ENCODE data around the gene ADAMTS19. TPM values are rescaled to one million over a fixed set of nuclear protein-coding genes. Genes with fewer than 3 reads are reported as not detected.

ADAMTS19 gene
- total and polyA plus RNA-seq, 2 of the 8 experiments (the other 6 are each of a cell fraction or from before 2014, with no cell fraction given): 17.3 to 28.8 TPM

- no peak for TF ChIP-seq CHD7 (IDR thresholded peaks at IDR 0.05; ENCODE audit: insufficient replicate concordance, low read length)
- no peak for TF ChIP-seq EZH2 (IDR thresholded peaks at IDR 0.05; ENCODE audit: low read depth, low read length, severe bottlenecking)
- TF ChIP-seq TBP (IDR thresholded peaks at IDR 0.05; ENCODE audit: low read depth, low read length): no peak
- no peak for TF ChIP-seq EGR1 (IDR thresholded peaks at IDR 0.05; ENCODE audit: borderline replicate concordance, low read depth, low read length)
- TF ChIP-seq FOSL1 (IDR thresholded peaks at IDR 0.05; ENCODE audit: insufficient read depth, low read depth, low read length): no peak
- TF ChIP-seq HDAC6 (IDR thresholded peaks at IDR 0.05; ENCODE audit: low read depth, low read length): no peak
These were observed 228.9 kb downstream of the ADAMTS19 start (continued) for GRCh38 chr5:129689045-129689444.
